OCI-M1 (cell line): ENCODE results near the gene C4orf54.

Source experiments
- DNase-seq: peaks from one replicate; lab custom pipeline; 2025; lab: John Stamatoyannopoulos, UW

Gene C4orf54

GRCh38 chr4:99617374-99617773 is 40.3 kb downstream of the C4orf54 start:
- no peak for DNase-seq

DNA sequence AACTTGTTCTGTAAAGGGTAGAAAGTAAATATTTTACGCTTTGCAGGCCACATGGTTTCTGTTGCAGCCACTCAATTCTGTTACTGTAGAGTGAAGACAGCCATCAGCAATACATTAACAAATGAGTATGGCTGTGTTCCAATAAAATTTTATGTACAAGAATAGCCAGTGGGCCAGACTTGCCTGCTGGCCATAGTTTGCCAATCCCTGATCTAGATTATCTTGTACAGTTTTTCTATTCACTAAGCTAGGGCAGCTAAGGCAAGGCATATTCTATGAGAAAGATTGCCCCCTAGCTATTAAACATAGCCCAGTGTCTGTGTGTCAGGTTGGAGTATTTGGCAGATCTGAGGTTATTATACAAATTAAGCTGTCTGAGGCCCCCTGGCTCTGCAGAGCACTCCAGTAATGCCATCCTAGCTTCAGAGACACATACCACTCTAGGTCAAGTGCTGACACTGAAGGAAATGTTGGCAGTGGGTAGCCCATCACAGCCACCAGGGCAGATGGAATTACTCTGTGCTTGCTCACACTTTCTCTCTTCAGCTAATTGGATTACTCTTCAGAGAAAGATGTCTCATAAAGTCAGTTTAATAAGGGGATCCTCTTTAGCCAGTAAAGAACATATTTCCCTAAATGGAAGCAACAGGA is 42.3 kb downstream of the C4orf54 start:
- DNase-seq: peak; percentile 33

DNA sequence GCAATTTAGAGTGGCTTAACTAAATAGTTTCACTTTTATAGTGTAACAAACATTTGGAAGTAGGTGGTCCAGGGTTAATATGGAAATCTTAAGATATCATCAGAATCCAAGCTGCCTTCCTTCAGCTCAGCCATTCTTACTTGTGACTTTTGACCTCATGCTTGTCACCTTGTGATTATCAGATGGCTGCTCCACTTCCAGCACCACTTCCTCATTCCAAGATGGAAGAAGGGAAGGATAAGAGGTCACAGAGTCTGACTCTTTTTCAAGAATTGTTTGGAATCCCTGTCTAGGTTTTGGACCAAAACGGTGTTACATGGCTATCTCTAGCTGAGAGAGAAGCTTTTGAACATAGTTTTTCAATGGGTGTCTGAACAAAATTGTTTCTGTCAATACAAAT is 43.1 kb downstream of the C4orf54 start:
- DNase-seq: no peak

DNA sequence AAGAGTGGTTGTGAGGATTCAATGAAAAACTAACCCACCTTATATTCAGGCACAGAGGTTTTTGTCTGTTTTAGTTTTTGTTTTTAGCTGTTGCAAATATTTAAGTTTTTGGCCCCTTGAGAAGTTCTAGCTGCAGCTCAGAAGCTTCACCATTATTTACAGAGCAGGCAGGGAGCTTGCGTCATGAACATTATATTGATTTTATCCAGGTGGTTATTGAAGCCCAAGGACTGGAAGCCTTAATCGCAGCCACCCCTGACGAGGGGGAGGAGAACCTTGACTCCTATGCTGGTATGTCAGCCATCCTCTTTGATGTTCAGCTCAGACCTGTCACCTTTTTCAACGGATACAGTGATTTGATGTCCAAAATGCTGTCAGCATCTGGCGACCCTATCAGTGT is 44.9 kb downstream of the C4orf54 start:
- no peak for DNase-seq

DNA sequence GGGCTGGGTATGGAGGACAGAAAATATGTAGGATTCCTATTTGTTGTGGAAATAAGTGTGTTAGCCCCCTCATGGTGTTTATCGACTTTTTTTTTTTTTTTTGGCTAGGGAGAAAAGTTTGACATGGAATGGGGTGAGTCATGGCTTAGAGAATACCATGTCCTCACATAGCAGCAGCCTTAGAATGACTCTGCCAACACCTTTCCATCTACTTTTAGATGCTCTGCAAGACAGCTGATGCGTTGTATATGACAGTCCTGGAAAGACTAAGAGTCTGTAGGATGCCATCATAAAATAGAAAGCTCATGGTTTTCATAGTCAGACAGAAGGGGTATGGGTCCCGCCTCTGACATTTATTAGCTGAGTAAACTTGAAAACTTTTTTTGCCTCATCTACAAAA is 45.3 kb downstream of the C4orf54 start:
- no peak for DNase-seq

- no peak for DNase-seq
Observed at GRCh38 chr4:99610605-99611175, 46.9 kb downstream of the C4orf54 start.

GRCh38 chr4:99608417-99608816 is 49.2 kb downstream of the C4orf54 start:
- no peak for DNase-seq
